SU-DHL-6 (cell line): ENCODE results near the gene DNAJC12.
"Not testable (repeated sequence)": the region's sequence is repeated elsewhere in the genome, so short reads cannot be mapped to it uniquely, and the experiment has no call there.

Source experiments
- H2AFZ ChIP-seq: fragments of 200-600 bp; sonication (generic); 2 replicates; pipeline ENCODE4 v1.6.1; 2014; ENCODE audit warnings: low read depth, mild to moderate bottlenecking, moderate library complexity, mixed read lengths, antibody characterized with exemption, low read length; ENCODE audit not compliant: severe bottlenecking
- H3F3A ChIP-seq: fragments of 200-600 bp; shearing (Covaris generic); 2 replicates; pipeline ENCODE4 v1.6.0; 2016; ENCODE audit warnings: antibody characterized with exemption, mild to moderate bottlenecking; ENCODE audit not compliant: insufficient read depth
- H3K27ac ChIP-seq: fragments of 200-600 bp; sonication (generic); 2 replicates; pipeline ENCODE4 v1.5.1; 2016; ENCODE audit warnings: low read depth, mild to moderate bottlenecking, low read length, moderate library complexity, mixed read lengths
- H3K27me3 ChIP-seq: fragments of 200-600 bp; sonication (generic), shearing (Covaris generic); 2 replicates; pipeline ENCODE4 v1.6.0; 2014; ENCODE audit warnings: mild to moderate bottlenecking, low read length
- H3K36me3 ChIP-seq: fragments of 200-600 bp; sonication (generic); 2 replicates; pipeline ENCODE4 v1.6.1; 2014; ENCODE audit warnings: mild to moderate bottlenecking, low read length, mixed read lengths
- H3K4me2 ChIP-seq: fragments of 300-600, 200-600 bp; shearing (Covaris generic), sonication (generic); 2 replicates; pipeline ENCODE4 v1.6.0; 2014; ENCODE audit warnings: low read length, low read depth, mild to moderate bottlenecking; ENCODE audit not compliant: poor library complexity, severe bottlenecking
- H3K4me3 ChIP-seq: fragments of 200-600 bp; sonication (generic); 2 replicates; pipeline ENCODE4 v1.5.1; 2014; ENCODE audit warnings: antibody characterized with exemption, low read length, mild to moderate bottlenecking, mixed read lengths; ENCODE audit not compliant: insufficient read depth, poor library complexity, severe bottlenecking
- H3K79me2 ChIP-seq: fragments of 200-600 bp; sonication (generic); 2 replicates; pipeline ENCODE4 v1.6.1; 2014; ENCODE audit warnings: mild to moderate bottlenecking, low read length, moderate library complexity; ENCODE audit not compliant: insufficient read depth
- H3K9ac ChIP-seq: fragments of 200-600 bp; sonication (generic); 2 replicates; pipeline ENCODE4 v1.7.0; 2014; ENCODE audit warnings: mild to moderate bottlenecking, low read length
- H3K9me2 ChIP-seq: fragments of 200-600 bp; sonication (generic); replicated peaks from 2 replicates; pipeline ENCODE4 v1.6.1; 2014; ENCODE audit warnings: low read length; ENCODE audit not compliant: insufficient read depth
- H3K9me3 ChIP-seq: fragments of 200-600 bp; sonication (generic); 2 replicates; pipeline ENCODE4 v1.6.1; 2014; ENCODE audit warnings: low read length, mixed read lengths; ENCODE audit not compliant: insufficient read depth
- H4K20me1 ChIP-seq: fragments of 200-600 bp; sonication (generic); 2 replicates; pipeline ENCODE4 v1.6.1; 2014; ENCODE audit warnings: low read depth, mild to moderate bottlenecking, antibody characterized with exemption, low read length, moderate library complexity, mixed read lengths
- CTCF ChIP-seq: fragments of 200-600 bp; sonication (generic); IDR thresholded peaks from one replicate; pipeline ENCODE4 v1.5.1; 2017; ENCODE audit warnings: antibody characterized with exemption, mild to moderate bottlenecking, low read length, moderate library complexity; ENCODE audit not compliant: insufficient read depth, poor library complexity, severe bottlenecking
- EZH2phosphoT487 ChIP-seq: fragments of 200-600 bp; sonication (generic), shearing (Covaris generic); conservative IDR thresholded peaks from 2 replicates; pipeline ENCODE4 v1.6.1; 2018; ENCODE audit warnings: mild to moderate bottlenecking, antibody characterized with exemption, low read length, moderate library complexity, mixed read lengths

The DNAJC12 gene

GRCh38 chr10:67780759-67781538 is 57.0 kb downstream of the DNAJC12 start:
- Histone ChIP-seq H3K27me3 (no peaks in the 10 kb centered on the region), H3K9ac (peak overlapping the region; percentile 13; the same call in 1 of the 2 replicates), H2AFZ (peak overlapping the region; percentile 42), H3K27ac (peak overlapping the region; percentile 85), H3K9me3 (no peaks in the 10 kb centered on the region), H3K36me3 (no peaks in the 10 kb centered on the region), H3K4me3 (no peak overlapping the region), H3K79me2 (no peaks in the 10 kb centered on the region), H3F3A (peaks cover 16% of the 10 kb centered on the region), H4K20me1 (no peaks in the 10 kb centered on the region), H3K9me2 (no peaks in the 10 kb centered on the region), H3K4me2 (peak overlapping the region; percentile 58)
- TF ChIP-seq CTCF: no peak
- TF ChIP-seq EZH2phosphoT487: no peak

- not testable (repeated sequence) for H3K4me3 ChIP-seq, H3K9ac ChIP-seq, H3K79me2 ChIP-seq, H3K27me3 ChIP-seq, H3K9me3 ChIP-seq, H3K9me2 ChIP-seq, H2AFZ ChIP-seq, H4K20me1 ChIP-seq, H3K36me3 ChIP-seq
- Histone ChIP-seq H3F3A (peaks cover 16% of the 10 kb centered on the region), H3K4me2 (peak overlapping the region; percentile 58), H3K27ac (peak overlapping the region; percentile 85)
These were observed 57.8 kb downstream of the DNAJC12 start for GRCh38 chr10:67780204-67780621.

- Histone ChIP-seq H3K36me3 (no peaks in the 10 kb centered on the region), H3K27me3 (no peaks in the 10 kb centered on the region), H3K4me3 (no peak overlapping the region), H3K9me2 (no peaks in the 10 kb centered on the region), H4K20me1 (no peaks in the 10 kb centered on the region), H3K27ac (peak overlapping the region; percentile 85), H3K9ac (no peak overlapping the region), H3F3A (peaks cover 16% of the 10 kb centered on the region), H2AFZ (no peak overlapping the region), H3K79me2 (no peaks in the 10 kb centered on the region), H3K4me2 (peak overlapping the region; percentile 58), H3K9me3 (no peaks in the 10 kb centered on the region)
- TF ChIP-seq CTCF (peak; percentile 64), EZH2phosphoT487 (no peak)
These were observed 58.4 kb downstream of the DNAJC12 start for GRCh38 chr10:67779465-67780203.

GRCh38 chr10:67776371-67776770 is 61.6 kb downstream of the DNAJC12 start:
- Histone ChIP-seq H3K27ac (no peak overlapping the region), H3K9ac (no peak overlapping the region), H3K36me3 (no peaks in the 10 kb centered on the region), H3K79me2 (no peaks in the 10 kb centered on the region), H3K9me2 (no peaks in the 10 kb centered on the region), H2AFZ (no peak overlapping the region), H3K9me3 (no peaks in the 10 kb centered on the region), H3K4me2 (no peak overlapping the region), H3F3A (peaks cover 17% of the 10 kb centered on the region), H4K20me1 (no peaks in the 10 kb centered on the region), H3K27me3 (no peaks in the 10 kb centered on the region), H3K4me3 (no peak overlapping the region)
- TF ChIP-seq CTCF: no peak
- no peak for TF ChIP-seq EZH2phosphoT487
